Peyer's patch (tissue), 4 donors: Measurements from ENCODE around the gene PI4KA.

Experiments used
- CTCF ChIP-seq, 6 experiments: fragments of 450-650 bp in 4 of 6; fragments of 200-600 bp in 2 of 6; sonication (generic) in 1 of 6; IDR thresholded peaks; one replicate each; pipeline ENCODE4 v1.5.1; 2017 to 2019; ENCODE audit warnings: antibody characterized with exemption in 6 of 6, mild to moderate bottlenecking in 3 of 6, moderate library complexity in 1 of 6
- POLR2A ChIP-seq, 2 donors: fragments of 450-650 bp; IDR thresholded peaks; one replicate each; pipeline ENCODE4 v1.5.1; 2017; ENCODE audit warnings: antibody characterized with exemption in 2 of 2, mild to moderate bottlenecking in 2 of 2, moderate library complexity in 2 of 2

- TF ChIP-seq POLR2A (IDR thresholded peaks at IDR 0.05) (no peak), CTCF (IDR thresholded peaks at IDR 0.05) (no peak)
Measured at GRCh38 chr22:20852503-20852902, 6.1 kb downstream of the PI4KA start.
